Sigmoid colon (tissue), 7 donors: Measurements from ENCODE around the gene SLC18B1. TPM values are rescaled to one million over a fixed set of nuclear protein-coding genes. Genes with fewer than 3 reads are reported as not detected.

Experiments
- DNase-seq: peaks from one replicate; pipeline ENCODE4 v3.0.0-alpha.2; 2019
- H3K27ac ChIP-seq, 4 donors: fragments of 200-600 bp; sonication (generic); one replicate each; pipeline ENCODE4 v1.5.1; 2016 to 2019; ENCODE audit warnings: mild to moderate bottlenecking in 1 of 4
- H3K27me3 ChIP-seq, 3 donors: fragments of 200-600 bp; sonication (generic); one replicate each; pipeline ENCODE4 v1.5.1; 2019; ENCODE audit warnings: mild to moderate bottlenecking in 1 of 3
- H3K36me3 ChIP-seq, 4 donors: fragments of 200-600 bp; sonication (generic); one replicate each; pipeline ENCODE4 v1.5.1; 2016 to 2019
- H3K4me1 ChIP-seq, 4 donors: fragments of 200-600 bp; sonication (generic); one replicate each; pipeline ENCODE4 v1.5.1; 2017 to 2019
- H3K4me3 ChIP-seq, 4 donors: fragments of 200-600 bp; sonication (generic); one replicate each; pipeline ENCODE4 v1.5.1; 2017 to 2019; ENCODE audit warnings: mild to moderate bottlenecking in 2 of 4, moderate library complexity in 1 of 4
- H3K9me3 ChIP-seq, 4 donors: fragments of 200-600 bp in 3 of 4; sonication (generic) in 3 of 4; one replicate each; pipeline versions ENCODE4 v1.5.1 to v1.6.1; 2013 to 2019
- CTCF ChIP-seq, 4 experiments: fragments of 450-650 bp in 3 of 4; fragments of 200-600 bp in 1 of 4; IDR thresholded peaks; one replicate each; pipeline ENCODE4 v1.5.1; 2016 to 2019; ENCODE audit warnings: antibody characterized with exemption in 4 of 4, mild to moderate bottlenecking in 3 of 4, moderate library complexity in 2 of 4
- EP300 ChIP-seq, 4 donors: sonication (generic); formaldehyde crosslinking; IDR thresholded peaks; one replicate each; pipeline ENCODE4 v1.6.1; 2017; ENCODE audit warnings: antibody characterized with exemption in 4 of 4
- POLR2A ChIP-seq, 2 donors: fragments of 450-650 bp; IDR thresholded peaks; one replicate each; pipeline ENCODE4 v1.6.1; 2016; ENCODE audit warnings: antibody characterized with exemption in 2 of 2, mild to moderate bottlenecking in 2 of 2, moderate library complexity in 2 of 2
- POLR2AphosphoS5 ChIP-seq, 4 donors: sonication (generic); formaldehyde crosslinking; IDR thresholded peaks; one replicate each; pipeline ENCODE4 v1.6.1; 2017; ENCODE audit warnings: antibody characterized with exemption in 4 of 4
- WGBS, 2 donors: extraction: QIAGEN DNeasy Blood & Tissue Kit; methylation state at CpG; one replicate each; pipeline ENCODE4 v1.1.7; 2013; 5-methylcytosine and 5-hydroxymethylcytosine counted together
- intact Hi-C: fragments of 100-400 bp; cut with DNase I; formaldehyde crosslinking; loops from one replicate; pipeline ENCODE4 v1.15.1; 2023
- polyA plus RNA-seq, 3 donors: library from polyadenylated mRNA; stranded (reverse); fragments of 200-250 nt; gene quantifications; one replicate each; pipeline ENCODE4 v1.2.3, GENCODE V29; 2013
- total RNA-seq, 4 donors: library from RNA; depleted of rRNA; stranded (reverse); fragments of >200 nt; gene quantifications; one replicate each; pipeline ENCODE4 v1.1.0, GENCODE V29; 2016
- donor health status: healthy with polysubstance abuse.
- donor health status: Bipolar disorder and iron deficiency.
- donor health status: healthy.

Gene SLC18B1
- total and polyA plus RNA-seq, 7 donors = 3.0 to 9.1 (median 7.8) TPM

GRCh38 chr6:132813173-132813856, 14.9 kb upstream of the SLC18B1 start:
- Histone ChIP-seq H3K27ac (peak overlapping the region; percentile 84 to 86 (median 86)), H3K4me3 (peak overlapping the region; percentile 72 to 97 (median 79)), H3K9me3 (no peaks in the 10 kb centered on the region), H3K27me3 (no peaks in the 10 kb centered on the region), H3K36me3 (peaks cover 0 to 27% (median 18%) of the 10 kb centered on the region in 4 donors), H3K4me1 (peaks cover 0 to 38% (median 31%) of the 10 kb centered on the region in 4 donors)
- WGBS, 2 donors = 1% methylated on average over 27 of the region's 27 CpGs
- intact Hi-C loops = loop anchor here (2.0 to 5.0 kb wide), 3 partner anchors 15 to 1186 kb away; partner anchors contain the start of genes MED23, SLC18B1 and STX7
- no peak for TF ChIP-seq POLR2A (IDR thresholded peaks at IDR 0.05)
- TF ChIP-seq POLR2AphosphoS5 (IDR thresholded peaks at IDR 0.05) = peak in 2 of 4 donors; percentile 25
- DNase-seq = peak; percentile 72

GRCh38 chr6:132812756-132813172, 14.3 kb upstream of the SLC18B1 start:
- H3K36me3 ChIP-seq = peaks cover 0 to 21% (median 13%) of the 10 kb centered on the region in 4 donors
- no peak for TF ChIP-seq POLR2A (IDR thresholded peaks at IDR 0.05)
- TF ChIP-seq EP300 (IDR thresholded peaks at IDR 0.05) = no peak
- TF ChIP-seq POLR2AphosphoS5 (IDR thresholded peaks at IDR 0.05) = no peak
- no peak for TF ChIP-seq CTCF (IDR thresholded peaks at IDR 0.05)
- 1 to 3% methylated on average over 5 of the region's 5 CpGs for WGBS, 2 donors
- H3K27me3 ChIP-seq = no peaks in the 10 kb centered on the region
- no peaks in the 10 kb centered on the region for H3K9me3 ChIP-seq
- DNase-seq = no peak
- intact Hi-C loops = loop anchor here (2.0 to 5.0 kb wide), 3 partner anchors 14 to 1185 kb away; partner anchors contain the start of genes MED23, SLC18B1 and STX7
- H3K4me1 ChIP-seq = peaks cover 0 to 35% (median 29%) of the 10 kb centered on the region in 4 donors
- H3K27ac ChIP-seq = peak overlapping the region; percentile 84 to 86 (median 86)
- H3K4me3 ChIP-seq = peak overlapping the region; percentile 72 to 97 (median 79)

GRCh38 chr6:132812255-132812732, 13.9 kb upstream of the SLC18B1 start:
- intact Hi-C loops = loop anchor here (2.0 to 5.0 kb wide), 3 partner anchors 13 to 1185 kb away; partner anchors contain the start of genes MED23, SLC18B1 and STX7
- 16 to 31% methylated on average over 2 of the region's 2 CpGs for WGBS, 2 donors
- no peak for DNase-seq

GRCh38 chr6:132811276-132811675, 12.8 kb upstream of the SLC18B1 start:
- no peak overlapping the region for H3K4me3 ChIP-seq
- 89% methylated on average over 3 of the region's 3 CpGs for WGBS, 2 donors
- peaks cover 0 to 20% (median 17%) of the 10 kb centered on the region in 4 donors for H3K4me1 ChIP-seq
- DNase-seq = no peak
- intact Hi-C loops = loop anchor here (5.0 kb wide), 2 partner anchors 299 to 1184 kb away; partner anchors contain the start of genes MED23 and STX7
- H3K27ac ChIP-seq = no peak overlapping the region
- H3K36me3 ChIP-seq = peaks cover 0 to 6% (median 1%) of the 10 kb centered on the region in 4 donors
- TF ChIP-seq CTCF (IDR thresholded peaks at IDR 0.05) = no peak
- no peak for TF ChIP-seq POLR2AphosphoS5 (IDR thresholded peaks at IDR 0.05)
- TF ChIP-seq POLR2A (IDR thresholded peaks at IDR 0.05) = no peak
- no peak for TF ChIP-seq EP300 (IDR thresholded peaks at IDR 0.05)
- no peaks in the 10 kb centered on the region for H3K27me3 ChIP-seq
- H3K9me3 ChIP-seq = no peaks in the 10 kb centered on the region

More at GRCh38 chr6:132812255-132812732, 13.9 kb upstream of the SLC18B1 start:
- Histone ChIP-seq H3K27me3 (no peaks in the 10 kb centered on the region), H3K36me3 (peaks cover 0 to 16% (median 9%) of the 10 kb centered on the region in 4 donors), H3K27ac (peak overlapping the region; percentile 84 to 86 (median 86)), H3K4me1 (peaks cover 0 to 30% (median 25%) of the 10 kb centered on the region in 4 donors), H3K9me3 (no peaks in the 10 kb centered on the region), H3K4me3 (peak overlapping the region; percentile 72 to 97 (median 79))
- TF ChIP-seq EP300 (IDR thresholded peaks at IDR 0.05) (no peak), POLR2AphosphoS5 (IDR thresholded peaks at IDR 0.05) (peak in 3 of 4 donors; percentile 6 to 75 (median 52)), CTCF (IDR thresholded peaks at IDR 0.05) (no peak), POLR2A (IDR thresholded peaks at IDR 0.05) (no peak)

- H3K4me1 ChIP-seq = no peaks in the 10 kb centered on the region
- intact Hi-C loops = no loop called here
- H3K9me3 ChIP-seq = no peaks in the 10 kb centered on the region
- H3K27ac ChIP-seq = no peak overlapping the region
- 44 to 63% methylated on average over 2 of the region's 2 CpGs for WGBS, 2 donors
- H3K4me3 ChIP-seq = no peak overlapping the region
- TF ChIP-seq CTCF (IDR thresholded peaks at IDR 0.05) (no peak), POLR2A (IDR thresholded peaks at IDR 0.05) (no peak), POLR2AphosphoS5 (IDR thresholded peaks at IDR 0.05) (no peak), EP300 (IDR thresholded peaks at IDR 0.05) (no peak)
- no peak for DNase-seq
- no peaks in the 10 kb centered on the region for H3K27me3 ChIP-seq
- H3K36me3 ChIP-seq = no peaks in the 10 kb centered on the region
Observed at GRCh38 chr6:132805548-132805947, 7.1 kb upstream of the SLC18B1 start.
